ENCODE data around the gene CAB39.

DNA sequence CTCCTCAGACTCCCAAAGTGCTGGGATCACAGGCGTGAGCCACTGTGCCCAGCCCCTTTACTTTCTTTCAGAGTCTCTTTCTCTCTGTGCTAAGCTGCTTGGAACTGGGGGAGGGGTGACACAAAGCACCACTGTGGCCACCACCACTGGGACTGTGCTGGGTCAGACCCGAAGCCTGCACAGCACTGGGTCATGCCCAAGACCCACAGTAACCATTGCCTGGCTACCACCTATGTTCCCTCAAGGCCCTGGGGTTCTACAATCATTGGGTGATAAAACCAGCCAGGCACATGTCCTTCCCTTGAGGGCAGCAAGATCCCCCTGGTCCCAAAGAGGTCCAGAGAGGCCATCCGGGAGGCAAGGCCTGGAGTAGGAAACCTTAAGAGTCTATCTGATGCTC, 9.1 kb upstream of the CAB39 start:
- TF ChIP-seq, protein P1, sequence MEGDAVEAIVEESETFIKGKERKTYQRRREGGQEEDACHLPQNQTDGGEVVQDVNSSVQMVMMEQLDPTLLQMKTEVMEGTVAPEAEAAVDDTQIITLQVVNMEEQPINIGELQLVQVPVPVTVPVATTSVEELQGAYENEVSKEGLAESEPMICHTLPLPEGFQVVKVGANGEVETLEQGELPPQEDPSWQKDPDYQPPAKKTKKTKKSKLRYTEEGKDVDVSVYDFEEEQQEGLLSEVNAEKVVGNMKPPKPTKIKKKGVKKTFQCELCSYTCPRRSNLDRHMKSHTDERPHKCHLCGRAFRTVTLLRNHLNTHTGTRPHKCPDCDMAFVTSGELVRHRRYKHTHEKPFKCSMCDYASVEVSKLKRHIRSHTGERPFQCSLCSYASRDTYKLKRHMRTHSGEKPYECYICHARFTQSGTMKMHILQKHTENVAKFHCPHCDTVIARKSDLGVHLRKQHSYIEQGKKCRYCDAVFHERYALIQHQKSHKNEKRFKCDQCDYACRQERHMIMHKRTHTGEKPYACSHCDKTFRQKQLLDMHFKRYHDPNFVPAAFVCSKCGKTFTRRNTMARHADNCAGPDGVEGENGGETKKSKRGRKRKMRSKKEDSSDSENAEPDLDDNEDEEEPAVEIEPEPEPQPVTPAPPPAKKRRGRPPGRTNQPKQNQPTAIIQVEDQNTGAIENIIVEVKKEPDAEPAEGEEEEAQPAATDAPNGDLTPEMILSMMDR (IDR thresholded peaks at IDR 0.05) = no peak
- no peak for TF ChIP-seq POLR2A (IDR thresholded peaks at IDR 0.05)
